LHCN-M2 (cell line): Measurements from ENCODE around the gene FBXO22. TPM values are rescaled to one million over a fixed set of nuclear protein-coding genes. Genes with fewer than 3 reads are reported as not detected.
A peak's percentile ranks its signal among the peaks of the same experiment; 100 is the strongest.
"Not testable (repeated sequence)": the region's sequence is repeated elsewhere in the genome, so short reads cannot be mapped to it uniquely, and the experiment has no call there.

Experiments
- DNase-seq: peaks from one replicate; pipeline ENCODE4 v3.0.0-alpha.2; 2012; ENCODE audit warnings: low read depth
- polyA plus RNA-seq: library from polyadenylated mRNA; unstranded; fragments of >200 nt; gene quantifications from one replicate; pipeline ENCODE4 v1.2.1, GENCODE V29; 2012; ENCODE audit warnings: missing spikeins
- total RNA-seq: library from RNA; depleted of rRNA; stranded (reverse); fragments of >200 nt; gene quantifications from 2 replicates; pipeline ENCODE4 v1.2.3, GENCODE V29; 2014; rRNA removed

The FBXO22 gene
- 40.3 and 46.3 TPM in 2 replicates for total RNA-seq
- 37.7 TPM for polyA plus RNA-seq

DNA sequence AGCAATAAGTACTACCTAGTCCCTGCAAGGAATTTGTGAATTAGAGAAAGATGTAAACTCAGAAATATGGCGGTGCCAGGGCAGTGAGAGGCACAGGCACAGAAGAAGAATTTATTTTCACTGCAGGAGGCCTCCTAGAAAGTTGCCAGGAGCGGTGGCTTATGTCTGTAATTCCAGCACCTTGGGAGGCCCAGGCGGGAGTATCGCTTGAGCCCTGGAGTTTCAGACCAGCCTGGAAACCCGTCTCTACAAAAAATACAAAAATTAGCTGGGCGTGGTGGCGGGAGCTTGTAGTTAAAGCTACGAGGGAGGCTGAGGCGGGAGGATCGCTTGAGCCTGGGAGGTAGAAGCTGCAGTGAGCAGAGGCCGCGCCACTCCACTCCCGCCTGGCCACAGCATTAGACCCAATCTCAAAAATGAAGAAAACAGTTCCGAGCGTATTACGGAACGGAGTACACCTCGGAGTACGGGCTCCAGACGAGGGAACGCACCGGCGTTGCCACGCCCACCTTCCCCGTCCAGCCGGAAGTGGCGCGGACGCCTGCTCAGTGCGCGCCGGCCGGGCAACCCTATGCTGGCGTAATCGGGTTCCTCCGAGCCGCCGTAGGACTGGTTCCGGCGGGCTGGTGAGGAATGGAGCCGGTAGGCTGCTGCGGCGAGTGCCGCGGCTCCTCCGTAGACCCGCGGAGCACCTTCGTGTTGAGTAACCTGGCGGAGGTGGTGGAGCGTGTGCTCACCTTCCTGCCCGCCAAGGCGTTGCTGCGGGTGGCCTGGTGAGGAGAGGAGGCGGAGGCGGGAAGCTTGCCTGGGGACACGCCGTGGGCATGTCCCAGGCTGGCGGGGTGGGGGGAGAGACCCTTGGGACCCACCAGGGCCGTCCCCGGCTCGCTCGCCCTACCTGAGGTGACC lies at the start of gene FBXO22:
Gene FBXO22 (plus strand): TSS at position 548 of the 909 bp plus-strand sequence. CDS start 86 bp downstream, at position 634.
- DNase-seq, result peak; percentile 85

DNA sequence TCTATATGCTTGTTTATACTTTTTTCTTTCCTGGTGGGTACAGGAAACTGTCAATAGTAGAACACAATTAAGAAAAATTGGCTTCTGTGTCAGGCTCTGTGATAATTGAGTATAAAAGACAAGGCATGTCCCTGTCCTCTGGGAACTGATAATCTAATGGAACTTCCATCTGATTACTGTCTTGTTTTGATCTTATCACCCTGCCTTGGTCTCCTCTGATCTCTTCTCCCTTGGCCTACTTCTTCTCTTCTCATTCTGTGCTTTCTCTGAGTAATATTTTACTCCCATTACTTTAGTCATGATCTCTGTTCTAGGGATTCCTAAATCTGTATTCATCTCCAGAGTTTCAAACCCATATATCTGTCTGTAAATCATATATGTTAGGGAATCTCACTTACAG lies 45.8 kb upstream of the FBXO22 start:
- no peak for DNase-seq

DNA sequence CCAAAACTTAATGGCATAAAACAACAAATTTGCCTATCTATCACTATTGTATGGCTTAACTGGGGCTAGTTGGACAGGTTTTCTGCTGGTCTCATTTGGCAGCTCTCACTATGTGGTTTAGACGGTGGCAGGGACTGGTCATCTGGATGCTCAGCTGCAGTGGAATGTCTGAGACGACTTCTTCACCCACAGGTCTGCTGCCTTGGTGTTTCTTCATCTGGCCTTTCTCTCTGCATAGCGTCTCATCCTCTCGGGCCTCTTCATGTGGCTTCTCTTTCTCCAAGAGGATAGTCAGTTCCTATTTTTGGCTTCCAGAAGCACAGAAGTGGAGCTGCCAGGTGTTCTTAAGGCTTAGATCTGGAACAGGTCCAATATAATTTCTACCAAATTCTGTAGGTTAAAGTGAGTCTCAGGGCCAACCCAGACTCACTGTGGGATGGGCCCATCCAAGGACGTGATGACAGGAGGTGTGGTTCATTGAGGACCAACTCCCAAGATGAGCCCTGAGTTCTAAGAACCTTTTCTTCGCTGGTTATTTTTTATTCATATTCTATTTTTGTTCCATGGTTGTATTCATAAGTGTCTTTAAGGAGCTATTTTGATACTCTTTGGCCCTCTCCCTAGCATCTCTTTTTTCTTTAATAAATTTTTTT lies 41.8 kb upstream of the FBXO22 start:
- peak; percentile 28 for DNase-seq

DNA sequence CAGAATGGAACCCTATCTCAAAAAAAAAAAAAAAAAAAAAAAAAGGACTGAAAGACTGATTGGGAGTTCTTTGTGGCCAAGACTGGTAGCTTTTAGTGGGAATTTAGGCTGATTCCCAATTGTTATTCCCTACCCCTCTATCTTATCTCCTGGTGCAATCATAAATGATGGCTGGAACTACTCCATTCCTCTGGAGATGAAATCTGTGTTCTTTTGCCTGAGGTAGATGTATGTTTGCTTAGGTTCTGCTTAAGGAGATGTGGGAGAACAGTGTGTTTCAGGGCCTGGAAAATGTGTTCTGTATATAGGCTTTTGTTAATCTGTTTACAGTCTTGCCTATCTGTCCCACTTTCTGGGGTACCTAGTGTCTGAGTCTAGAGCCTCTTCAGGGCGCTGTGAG lies 40.9 kb upstream of the FBXO22 start:
- DNase-seq, result no peak

DNA sequence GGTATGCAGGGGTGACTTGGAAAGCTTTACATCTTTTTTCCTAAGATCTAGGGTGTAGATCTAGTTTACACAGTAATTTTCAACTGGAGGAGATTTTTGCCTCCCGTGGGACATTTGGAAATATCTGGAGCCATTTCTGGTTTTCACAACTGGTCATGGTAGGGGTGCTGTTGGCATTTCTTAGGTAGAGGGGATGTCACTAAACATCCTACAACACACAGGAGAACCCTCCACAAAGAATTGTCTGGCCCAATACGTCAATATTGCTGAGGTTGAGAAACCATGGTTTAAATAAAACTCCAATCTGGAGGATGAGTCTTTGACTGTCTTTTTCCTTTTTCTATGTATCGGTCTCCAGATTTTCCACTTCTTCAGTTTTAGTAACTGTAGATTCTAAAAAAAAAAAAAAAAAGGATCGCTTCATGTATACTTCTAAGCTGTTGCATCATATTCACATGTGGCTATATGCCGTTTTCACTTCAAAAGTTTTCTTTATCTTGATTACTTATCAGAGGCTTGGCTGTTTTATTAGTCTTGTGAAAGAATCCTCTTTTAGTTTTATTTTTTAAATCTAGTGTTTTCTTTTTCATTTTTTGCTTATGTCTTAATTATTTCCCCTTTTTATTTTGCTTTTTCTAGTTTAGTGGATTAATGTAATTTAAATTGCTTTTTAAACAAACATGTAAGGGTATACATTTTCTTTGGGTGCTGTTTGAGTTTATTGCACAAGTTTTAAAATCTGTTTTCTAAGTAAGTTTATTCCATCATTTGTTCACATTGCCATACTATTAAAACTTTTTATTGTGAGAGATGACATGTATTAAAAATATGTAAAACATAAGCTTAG lies 39.2 kb upstream of the FBXO22 start:
- DNase-seq, result no peak

DNA sequence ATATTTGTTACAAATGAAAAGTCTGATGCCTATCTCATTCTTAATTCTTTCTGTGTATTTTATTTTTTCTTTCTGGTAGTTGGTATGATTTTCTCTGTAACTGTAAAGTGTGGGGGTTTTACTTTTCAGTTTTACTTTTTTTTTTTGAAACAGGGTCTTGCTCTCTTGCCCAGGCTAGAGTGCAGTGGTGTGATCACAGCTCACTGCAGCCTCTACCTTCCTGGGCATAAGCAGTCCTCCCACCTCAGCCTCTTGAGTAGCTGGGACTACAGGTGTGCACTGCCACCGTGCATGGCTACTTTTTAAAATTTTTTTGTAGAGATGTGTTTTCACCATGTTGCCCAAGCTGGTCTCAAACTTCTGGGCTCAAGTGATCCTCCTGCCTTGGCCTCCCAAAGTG lies 37.6 kb upstream of the FBXO22 start:
- not testable (repeated sequence) for DNase-seq

DNA sequence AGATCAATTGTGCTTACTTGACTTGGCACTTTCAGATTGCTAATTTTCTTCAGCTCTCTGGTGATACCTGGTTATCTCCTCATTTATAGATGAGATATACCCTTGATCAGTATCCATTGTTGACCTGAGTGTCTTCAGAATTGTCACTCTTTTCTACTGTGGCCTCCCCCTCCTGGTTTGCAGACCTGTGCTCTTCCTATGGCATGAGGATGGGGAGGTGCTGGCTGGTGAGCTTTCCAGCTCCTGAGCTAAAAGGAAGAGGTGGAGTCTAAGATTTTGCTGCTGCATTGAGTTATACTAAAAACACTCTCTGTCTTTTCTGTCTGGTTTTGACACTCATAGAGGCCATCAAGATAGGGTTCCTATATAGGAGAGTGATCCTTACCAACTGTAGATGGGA lies 36.8 kb upstream of the FBXO22 start:
- no peak for DNase-seq

DNA sequence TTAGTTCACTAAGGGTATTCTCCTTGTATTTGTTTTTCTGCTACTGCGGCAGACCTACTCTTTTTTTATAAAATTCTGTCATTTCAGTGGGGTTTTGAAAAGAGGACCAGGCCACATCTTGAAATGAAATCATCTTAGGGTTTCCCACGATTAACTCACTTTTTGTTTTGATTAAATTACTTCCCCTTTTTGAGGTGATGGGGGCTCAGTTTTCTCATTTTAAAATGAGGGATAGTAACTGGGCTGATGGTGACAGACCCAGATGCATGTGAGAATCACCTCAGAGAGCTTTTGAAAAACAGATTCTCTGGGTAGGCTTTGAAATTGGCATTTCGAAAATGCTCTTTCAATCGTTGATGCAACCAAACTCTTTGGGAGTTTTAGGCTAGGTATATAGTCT lies 36.2 kb upstream of the FBXO22 start:
- no peak for DNase-seq

DNA sequence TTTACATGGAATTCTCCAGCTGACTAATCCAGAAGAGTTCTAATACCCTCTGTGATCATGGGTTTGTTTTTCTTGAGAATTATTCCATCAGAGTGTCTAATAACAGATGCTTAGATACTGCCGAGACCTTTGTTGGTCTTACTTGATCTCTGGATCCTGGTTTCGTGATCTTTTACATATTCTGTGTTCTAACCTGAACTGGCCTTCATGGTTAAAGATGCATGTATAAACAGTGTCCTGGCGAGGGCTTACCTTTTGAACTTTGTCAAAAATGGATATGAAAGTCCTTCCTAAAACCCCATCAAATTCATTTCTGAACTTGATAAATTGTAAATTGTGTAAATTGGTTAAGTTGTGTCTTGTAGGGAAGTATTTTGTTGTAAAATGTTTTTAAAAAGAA lies 35.7 kb upstream of the FBXO22 start:
- no peak for DNase-seq

DNA sequence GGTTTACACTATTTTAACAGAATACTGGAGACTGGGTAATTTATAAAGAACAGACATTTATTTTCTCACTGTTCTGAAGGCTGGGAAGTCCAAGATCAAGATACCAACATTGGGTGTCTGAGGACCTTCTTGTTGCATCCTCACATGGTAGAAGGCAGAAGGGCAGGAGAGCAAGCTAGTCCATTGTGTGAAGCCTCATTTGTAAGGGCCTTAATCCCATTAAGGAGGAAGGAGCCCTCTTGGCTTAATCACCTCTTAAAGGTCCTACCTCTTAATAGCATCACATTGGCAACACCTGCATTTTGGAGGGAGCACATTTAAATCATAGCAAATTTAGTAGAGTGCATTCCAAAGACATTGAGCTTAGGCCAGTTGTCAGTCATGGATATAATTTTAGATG lies 34.2 kb upstream of the FBXO22 start:
- DNase-seq, result no peak

DNA sequence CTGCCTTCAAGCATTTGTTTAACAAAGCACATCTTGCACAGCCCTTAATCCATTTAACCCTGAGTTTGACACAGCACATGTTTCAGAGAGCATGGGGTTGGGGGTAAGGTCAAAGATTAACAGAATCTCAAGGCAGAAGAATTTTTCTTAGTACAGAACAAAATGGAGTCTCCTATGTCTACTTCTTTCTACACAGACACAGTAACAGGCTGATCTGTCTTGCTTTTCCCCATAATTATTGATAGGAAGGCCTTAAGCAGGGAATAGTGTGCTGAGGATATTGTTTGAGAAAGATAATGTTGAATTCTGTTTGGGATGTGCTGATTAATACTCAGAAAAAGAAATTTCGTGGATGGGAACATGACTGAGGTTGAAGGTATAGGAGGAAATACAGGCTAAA lies 32.1 kb upstream of the FBXO22 start:
- DNase-seq, result not testable (repeated sequence)

DNA sequence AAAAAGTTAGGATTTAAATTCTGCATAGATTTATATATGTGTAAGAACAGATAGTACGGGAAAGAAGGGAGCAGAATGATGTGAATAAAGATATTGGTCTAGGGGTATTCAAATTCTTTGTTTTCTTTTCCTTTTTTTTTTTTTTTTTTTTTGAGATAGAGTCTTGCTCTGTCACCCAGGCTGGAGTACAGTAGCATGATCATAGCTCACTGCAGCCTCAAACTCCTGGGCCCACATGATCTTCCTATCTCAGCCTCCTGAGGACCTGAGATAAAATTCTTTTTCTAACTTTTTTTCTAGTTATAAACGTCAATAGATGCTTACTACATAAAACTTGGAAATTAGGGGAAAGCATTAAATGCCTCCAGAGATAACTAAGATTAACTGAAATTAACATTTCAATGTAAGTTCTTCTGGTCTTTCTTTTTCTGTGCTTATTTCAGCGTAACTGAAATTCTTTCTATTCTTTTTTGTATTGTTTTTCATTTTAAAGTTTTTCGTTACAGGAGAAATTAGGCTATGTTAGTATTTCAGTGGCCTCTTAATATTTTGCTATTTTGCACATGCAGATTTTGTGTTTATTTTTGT lies 31.2 kb upstream of the FBXO22 start:
- DNase-seq, result no peak

DNA sequence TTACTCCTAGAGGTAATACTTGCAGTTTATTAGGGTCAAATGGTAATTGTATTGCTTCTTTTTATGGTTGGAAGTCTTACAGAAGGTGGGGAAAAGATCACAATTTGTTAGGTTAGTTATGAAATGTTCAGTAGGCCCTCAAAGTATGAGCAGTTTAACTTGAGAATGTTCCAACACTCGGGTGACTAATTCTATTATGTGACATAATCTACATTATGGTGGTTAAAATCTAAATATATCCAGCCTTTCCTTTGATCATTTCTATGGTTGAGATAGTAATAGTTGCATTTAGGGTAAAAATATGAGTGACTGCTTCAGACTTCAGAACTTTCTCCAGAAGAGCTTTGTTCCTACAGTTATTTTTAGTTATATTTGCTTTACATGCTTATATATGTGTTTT lies 19.6 kb upstream of the FBXO22 start:
- peak; percentile 46 for DNase-seq

DNA sequence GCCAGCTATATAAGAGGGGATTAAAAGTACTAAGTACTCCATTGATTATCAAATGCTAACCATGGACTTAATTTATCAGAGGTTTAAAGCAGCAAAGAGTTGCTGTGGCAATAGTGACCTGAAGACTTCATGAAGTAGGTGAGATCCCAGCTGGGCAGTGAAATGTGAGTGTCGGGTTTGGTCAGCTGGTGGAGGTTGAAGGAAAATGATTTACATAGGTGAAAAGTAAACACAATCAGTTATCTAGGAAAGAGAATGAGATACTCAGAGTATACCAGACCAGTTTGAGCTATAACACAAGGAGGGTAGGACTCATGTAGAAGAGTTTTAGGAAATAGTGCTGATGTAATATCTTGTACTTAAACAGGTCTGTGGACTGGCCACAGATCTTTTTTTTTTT lies 16.5 kb upstream of the FBXO22 start:
- DNase-seq, result no peak

DNA sequence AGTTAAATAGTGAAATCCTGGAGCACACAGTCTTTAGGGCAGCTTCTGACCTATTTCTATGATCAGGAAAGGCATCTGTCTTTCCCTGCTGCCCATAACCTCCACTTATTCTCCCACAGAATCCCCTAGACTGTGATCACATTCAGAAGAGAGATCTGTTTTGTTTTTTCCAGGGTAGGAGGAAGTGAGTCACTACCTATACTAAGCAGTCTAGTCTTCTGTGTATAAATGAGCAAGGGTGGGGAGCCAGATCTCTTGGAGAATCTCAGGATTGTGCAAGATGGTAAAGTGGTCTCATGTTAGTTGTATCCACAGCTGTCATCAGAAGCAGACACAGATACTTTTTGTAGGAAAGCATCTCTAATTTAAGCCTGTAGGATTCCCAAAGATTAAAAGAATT lies 11.8 kb upstream of the FBXO22 start:
- DNase-seq, result peak; percentile 94

DNA sequence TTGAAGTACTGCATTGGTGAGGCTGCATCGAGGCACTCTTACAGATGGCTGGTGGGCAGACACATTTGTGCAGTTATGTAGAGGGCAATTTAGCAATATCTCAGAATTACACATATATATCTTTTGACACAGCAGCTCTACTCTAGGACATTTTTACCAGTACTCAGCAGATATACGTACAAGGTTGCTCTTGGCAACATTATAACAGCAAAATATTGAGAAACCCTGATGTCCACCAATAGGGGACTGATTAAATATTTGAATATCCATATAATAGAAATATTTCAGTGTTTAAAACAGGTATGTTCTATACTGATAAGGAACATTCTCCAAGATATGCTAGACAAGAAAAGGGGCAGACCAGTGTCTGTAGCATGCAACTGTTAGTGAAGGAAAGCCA lies 7.9 kb upstream of the FBXO22 start:
- DNase-seq, result no peak

DNA sequence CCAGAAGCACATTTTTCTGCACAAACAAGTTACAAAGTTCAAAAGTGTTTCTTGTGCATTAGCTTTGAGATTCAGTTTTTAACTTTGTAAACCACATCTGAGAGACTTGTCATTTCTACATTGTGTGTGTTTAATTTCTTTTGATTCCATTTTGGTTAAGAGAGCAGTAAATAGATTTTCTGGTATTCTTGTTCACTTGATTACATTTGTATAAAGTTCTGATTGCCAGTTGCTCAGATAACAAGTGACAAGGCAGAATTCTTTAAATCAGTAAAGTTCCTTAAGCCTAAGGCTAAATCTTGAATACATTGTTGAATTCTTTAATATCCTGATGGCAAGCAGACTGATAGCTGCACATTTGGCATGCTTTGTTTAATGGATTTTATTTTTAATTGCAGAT lies 3.1 kb upstream of the FBXO22 start:
- DNase-seq, result no peak

DNA sequence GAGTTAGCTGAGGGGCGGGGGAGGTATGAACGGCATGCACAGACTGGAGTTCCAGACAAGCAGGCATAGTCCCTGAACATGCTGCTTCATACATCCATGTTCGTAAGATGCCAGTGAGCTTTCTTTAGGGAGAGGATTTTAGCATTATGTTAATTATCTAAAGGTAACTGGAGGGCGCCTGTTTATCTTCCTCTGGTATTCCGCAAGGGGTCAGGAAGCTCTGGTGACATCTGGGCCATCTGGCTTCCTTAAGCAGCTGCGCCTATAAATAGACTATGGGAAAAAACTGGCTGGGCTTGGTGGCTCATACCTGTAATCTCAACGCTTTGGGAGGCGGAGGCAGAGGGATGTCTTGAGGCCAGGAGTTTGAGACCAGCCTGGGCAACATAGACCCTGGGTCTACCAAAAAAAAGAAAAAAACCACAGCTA lies 1.5 kb upstream of the FBXO22 start:
- no peak for DNase-seq

DNA sequence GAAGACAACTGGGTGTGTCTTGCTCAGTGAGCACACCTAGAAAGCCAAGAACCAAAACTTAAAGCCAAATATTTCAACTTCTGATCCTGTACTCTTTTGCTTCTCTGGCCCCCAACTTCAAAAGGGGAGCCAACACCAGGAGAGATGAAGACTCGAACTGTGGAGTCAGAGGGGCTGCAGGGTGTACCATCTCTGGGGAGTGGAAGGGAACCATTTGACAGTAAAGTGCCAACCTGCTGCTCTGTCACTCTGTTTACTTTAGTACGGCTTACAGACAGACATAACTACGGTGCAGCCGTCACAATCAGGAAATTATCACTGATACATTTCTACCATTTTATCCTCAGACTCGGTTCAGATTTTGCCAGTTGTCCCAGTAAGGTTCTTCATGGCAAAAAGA lies 1.6 kb downstream of the FBXO22 start:
- DNase-seq, result no peak

DNA sequence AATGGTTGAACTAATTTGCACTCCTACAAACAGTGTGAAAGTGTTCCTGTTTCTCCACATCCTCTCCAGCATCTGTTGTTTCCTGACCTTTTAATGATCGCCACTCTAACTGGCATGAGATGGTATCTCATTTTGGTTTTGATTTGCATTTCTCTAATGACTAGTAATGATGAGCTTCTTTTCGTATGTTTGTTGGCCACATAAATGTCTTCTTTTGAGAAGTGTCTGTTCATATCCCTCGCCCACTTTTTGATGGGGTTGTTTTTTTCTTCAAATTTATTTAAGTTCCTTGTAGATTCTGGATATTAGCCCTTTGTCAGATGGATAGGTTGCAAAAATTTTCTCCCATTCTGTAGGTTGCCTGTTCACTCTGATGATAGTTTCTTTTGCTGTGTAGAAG lies 6.7 kb downstream of the FBXO22 start:
- not testable (repeated sequence) for DNase-seq

DNA sequence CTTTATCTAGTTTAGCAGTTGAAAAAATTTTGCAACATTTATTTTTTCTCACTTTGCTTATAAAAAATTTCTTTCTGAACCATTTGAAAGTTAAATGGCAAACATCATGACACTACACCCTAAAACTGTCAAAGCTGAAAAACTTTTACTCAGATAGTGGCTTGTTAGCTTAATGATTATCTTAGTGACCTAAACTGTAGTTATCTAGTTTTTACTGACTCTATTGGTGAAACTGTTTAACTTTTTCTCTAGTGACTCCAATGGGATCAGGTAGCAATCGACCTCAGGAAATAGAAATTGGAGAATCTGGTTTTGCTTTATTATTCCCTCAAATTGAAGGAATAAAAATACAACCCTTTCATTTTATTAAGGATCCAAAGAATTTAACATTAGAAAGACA lies 13.3 kb downstream of the FBXO22 start:
- DNase-seq, result no peak

DNA sequence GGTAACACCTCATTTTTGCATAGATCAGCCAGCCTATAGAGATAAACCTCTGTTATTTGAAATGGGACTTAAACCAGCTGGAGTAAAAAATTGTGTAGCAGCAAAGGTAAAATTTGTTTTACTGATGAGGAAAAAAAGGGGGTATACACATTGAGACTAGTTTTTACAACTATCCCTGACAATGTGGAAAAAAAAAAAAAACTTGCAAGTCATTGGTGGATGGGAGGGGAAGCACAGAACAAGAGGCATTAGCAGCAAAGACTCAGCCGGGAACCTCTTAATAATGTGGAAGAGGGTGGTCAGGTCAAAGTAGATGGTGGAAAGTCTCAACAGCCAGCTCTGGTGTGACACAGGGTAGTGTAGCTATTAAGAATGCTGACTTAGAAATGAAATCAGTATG lies 14.5 kb downstream of the FBXO22 start:
- no peak for DNase-seq
